ENCODE data around the gene WHRN. TPM values are rescaled to one million over a fixed set of nuclear protein-coding genes. Genes with fewer than 3 reads are reported as not detected.

Gene WHRN
- total RNA-seq, 1 donor from 2014 or later = 9.1 TPM

DNA sequence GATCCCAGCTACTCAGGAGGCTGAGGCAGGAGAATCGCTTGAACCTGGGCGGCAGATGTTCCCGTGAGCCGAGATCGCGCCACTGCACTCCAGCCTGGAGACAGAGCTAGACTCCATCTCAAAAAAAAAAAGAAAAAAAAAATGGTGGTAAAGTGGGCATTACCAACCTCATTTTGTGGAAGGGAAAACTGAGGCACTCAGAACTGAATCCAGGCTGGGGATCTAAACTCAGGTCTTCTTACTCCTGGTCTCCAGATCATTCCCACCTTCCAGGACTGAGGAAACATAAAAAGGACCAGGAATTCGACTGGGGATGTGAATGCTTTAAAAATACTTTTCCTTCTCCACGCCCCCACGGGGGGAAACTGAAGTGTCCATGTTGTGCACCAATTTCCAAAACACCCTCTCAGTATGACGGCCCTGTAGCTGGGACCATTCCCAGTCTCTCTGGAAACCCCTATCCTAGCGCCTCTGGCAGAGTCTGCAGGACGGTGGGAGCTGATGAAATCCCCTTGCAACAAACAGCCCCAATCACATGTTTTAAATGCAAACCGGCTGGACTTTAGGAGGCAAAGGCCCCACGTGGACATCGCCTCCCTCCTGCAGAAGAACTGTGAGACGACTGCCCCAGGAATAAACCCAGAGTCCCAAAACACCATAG, 108.6 kb downstream of the WHRN start:
- Histone ChIP-seq H3K4me3 (peak overlapping the region; percentile 74 to 93), H3K36me3 (no peaks in the 10 kb centered on the region), H3K9me3 (no peaks in the 10 kb centered on the region), H3K27ac (peak overlapping the region; percentile 87), H3K27me3 (no peaks in the 10 kb centered on the region), H3K4me1 (peaks cover 44% of the 10 kb centered on the region)
- DNase-seq (ENCODE audit: extremely low spot score in 2 of 2) = no peak
- no peak for TF ChIP-seq POLR2AphosphoS5 (IDR thresholded peaks at IDR 0.05; ENCODE audit: insufficient read depth in 1 of 2, low read depth in 1 of 2)
- no peak for TF ChIP-seq POLR2A (IDR thresholded peaks at IDR 0.05)
- no peak for TF ChIP-seq CTCF (IDR thresholded peaks at IDR 0.05)
- intact Hi-C loops (cut with DNase I) = loop anchor here (10.0 kb wide), 1 partner anchor 52 kb away; no protein-coding TSS in a partner anchor

GRCh38 chr9:114395768-114396167, 109.5 kb downstream of the WHRN start:
- Histone ChIP-seq H3K4me3 (peak overlapping the region; percentile 74 to 93), H3K36me3 (no peaks in the 10 kb centered on the region), H3K27me3 (no peaks in the 10 kb centered on the region), H3K9me3 (no peaks in the 10 kb centered on the region), H3K27ac (peak overlapping the region; percentile 87), H3K4me1 (peaks cover 53% of the 10 kb centered on the region)
- no peak for TF ChIP-seq CTCF (IDR thresholded peaks at IDR 0.05)
- TF ChIP-seq POLR2AphosphoS5 (IDR thresholded peaks at IDR 0.05; ENCODE audit: insufficient read depth in 1 of 2, low read depth in 1 of 2) = no peak
- TF ChIP-seq POLR2A (IDR thresholded peaks at IDR 0.05) = no peak
- intact Hi-C loops (cut with DNase I) = loop anchor here (10.0 kb wide), 1 partner anchor 51 kb away; no protein-coding TSS in a partner anchor
- no peak for DNase-seq (ENCODE audit: extremely low spot score in 2 of 2)

DNA sequence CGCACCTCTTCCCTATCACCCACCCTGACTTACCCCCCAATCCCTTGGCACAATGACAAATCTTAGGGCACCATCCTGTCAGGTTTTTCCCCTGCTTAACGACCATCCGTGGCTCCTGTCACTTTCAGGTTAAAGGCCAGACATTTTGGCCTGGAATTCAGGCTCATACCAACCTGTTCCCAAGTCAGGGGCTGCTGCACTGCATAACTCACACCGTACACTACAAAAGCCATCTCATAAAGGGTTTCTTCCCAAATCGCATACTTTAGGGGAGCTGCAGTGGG, 110.0 kb downstream of the WHRN start:
- DNase-seq (ENCODE audit: extremely low spot score in 2 of 2) = no peak
- H3K27ac ChIP-seq = peak overlapping the region; percentile 87
- intact Hi-C loops (cut with DNase I) = loop anchor here (10.0 kb wide), 1 partner anchor 50 kb away; no protein-coding TSS in a partner anchor

GRCh38 chr9:114394523-114395333, 110.5 kb downstream of the WHRN start:
- no peak for DNase-seq (ENCODE audit: extremely low spot score in 2 of 2)
- Histone ChIP-seq H3K9me3 (no peaks in the 10 kb centered on the region), H3K27me3 (no peaks in the 10 kb centered on the region), H3K4me3 (peak overlapping the region; percentile 10 to 32), H3K4me1 (peaks cover 63% of the 10 kb centered on the region), H3K27ac (peak overlapping the region; percentile 87), H3K36me3 (no peaks in the 10 kb centered on the region)
- intact Hi-C loops (cut with DNase I) = loop anchor here (10.0 kb wide), 1 partner anchor 50 kb away; no protein-coding TSS in a partner anchor
- TF ChIP-seq POLR2A (IDR thresholded peaks at IDR 0.05) (no peak), CTCF (IDR thresholded peaks at IDR 0.05) (no peak), POLR2AphosphoS5 (IDR thresholded peaks at IDR 0.05; ENCODE audit: insufficient read depth in 1 of 2, low read depth in 1 of 2) (peak in 1 of 2 donors; percentile 23)

More for the DNA sequence above, 110.0 kb downstream of the WHRN start:
- no peaks in the 10 kb centered on the region for H3K27me3 ChIP-seq
- H3K4me3 ChIP-seq = peak overlapping the region; percentile 10 to 32
- no peaks in the 10 kb centered on the region for H3K36me3 ChIP-seq
- no peak for TF ChIP-seq POLR2A (IDR thresholded peaks at IDR 0.05)
- no peak for TF ChIP-seq CTCF (IDR thresholded peaks at IDR 0.05)
- TF ChIP-seq POLR2AphosphoS5 (IDR thresholded peaks at IDR 0.05; ENCODE audit: insufficient read depth in 1 of 2, low read depth in 1 of 2) = no peak
- H3K4me1 ChIP-seq = peaks cover 58% of the 10 kb centered on the region
- no peaks in the 10 kb centered on the region for H3K9me3 ChIP-seq
